ENCODE measurements around the gene PEPD. TPM values are rescaled to one million over a fixed set of nuclear protein-coding genes. Genes with fewer than 3 reads are reported as not detected.

Gene PEPD
- total RNA-seq, 1 experiment from 2014 or later: 116 TPM

GRCh38 chr19:33523167-33523566 lies 1.6 kb upstream of the PEPD start:
- Mint-ChIP-seq H3K36me3 (ENCODE audit: insufficient read depth, unreplicated experiment) (peaks cover 16% of the 10 kb centered on the region), H3K4me3 (ENCODE audit: unreplicated experiment) (no peak overlapping the region), H3K9me3 (ENCODE audit: unreplicated experiment) (no peaks in the 10 kb centered on the region), H3K27me3 (ENCODE audit: insufficient read depth, unreplicated experiment) (peaks cover 5% of the 10 kb centered on the region), H3K4me1 (ENCODE audit: low read depth, unreplicated experiment) (peaks cover 14% of the 10 kb centered on the region), H3K27ac (ENCODE audit: unreplicated experiment) (no peak overlapping the region)
- no peak for TF ChIP-seq CTCF (IDR thresholded peaks at IDR 0.05; ENCODE audit: insufficient read depth in 1 of 2, low read depth in 1 of 2, low read length in 1 of 2, severe bottlenecking in 1 of 2, unreplicated experiment in 1 of 2)
- BruUV-seq (replicated peaks): no TSS peak
- Histone ChIP-seq H3K4me3 (ENCODE audit: low read depth, low read length) (no peak overlapping the region), H3K9me3 (no peaks in the 10 kb centered on the region), H3K4me1 (peaks cover 16% of the 10 kb centered on the region), H3K27me3 (replicated peaks; ENCODE audit: control insufficient read depth, insufficient read depth, low read length) (peaks cover 1% of the 10 kb centered on the region; the same call in 1 of the 2 replicates), H3K36me3 (ENCODE audit: control insufficient read depth, insufficient read depth, low read length) (no peaks in the 10 kb centered on the region; the same call in 1 of the 2 replicates)
- no peak for DNase-seq
- ChIA-PET CTCF (interaction anchor here (0.6 kb wide), 1 partner anchor 637 kb away, joined by 3 read pairs; no protein-coding TSS in a partner anchor), POLR2A (interaction anchor here (0.6 kb wide), 1 partner anchor 1125 kb away, joined by 4 read pairs; no protein-coding TSS in a partner anchor)
- intact Hi-C loops (cut with micrococcal nuclease; ENCODE audit: unreplicated experiment): no loop called here

GRCh38 chr19:33522371-33522662 lies 726 bp upstream of the PEPD start:
- intact Hi-C loops (cut with micrococcal nuclease; ENCODE audit: unreplicated experiment): no loop called here
- Histone ChIP-seq H3K4me3 (ENCODE audit: low read depth, low read length) (no peak overlapping the region; the same call in 1 of the 2 replicates), H3K9me3 (no peaks in the 10 kb centered on the region), H3K4me1 (peaks cover 16% of the 10 kb centered on the region), H3K36me3 (ENCODE audit: control insufficient read depth, insufficient read depth, low read length) (peaks cover 2% of the 10 kb centered on the region; the same call in 1 of the 2 replicates), H3K27me3 (replicated peaks; ENCODE audit: control insufficient read depth, insufficient read depth, low read length) (peaks cover 1% of the 10 kb centered on the region; the same call in 1 of the 2 replicates)
- POLR2A ChIA-PET: interaction anchor here (0.6 to 0.7 kb wide), 2 partner anchors 13 to 220 kb away, joined by 3 to 4 read pairs; partner anchors contain the start of gene CEBPA
- no peak for TF ChIP-seq CTCF (IDR thresholded peaks at IDR 0.05; ENCODE audit: insufficient read depth in 1 of 2, low read depth in 1 of 2, low read length in 1 of 2, severe bottlenecking in 1 of 2, unreplicated experiment in 1 of 2)
- Mint-ChIP-seq H3K4me3 (ENCODE audit: unreplicated experiment) (peak overlapping the region; percentile 95), H3K27me3 (ENCODE audit: insufficient read depth, unreplicated experiment) (peaks cover 5% of the 10 kb centered on the region), H3K9me3 (ENCODE audit: unreplicated experiment) (no peaks in the 10 kb centered on the region), H3K36me3 (ENCODE audit: insufficient read depth, unreplicated experiment) (peaks cover 16% of the 10 kb centered on the region), H3K27ac (ENCODE audit: unreplicated experiment) (no peak overlapping the region), H3K4me1 (ENCODE audit: low read depth, unreplicated experiment) (peaks cover 14% of the 10 kb centered on the region)
- DNase-seq: no peak
- BruUV-seq (replicated peaks): no TSS peak
- CTCF ChIA-PET: interaction anchor here (0.6 to 0.7 kb wide), 2 partner anchors 92 to 257 kb away, joined by 3 read pairs; no protein-coding TSS in a partner anchor

- H3K36me3 ChIP-seq (ENCODE audit: control insufficient read depth, insufficient read depth, low read length): peaks cover 2% of the 10 kb centered on the region; the same call in 1 of the 2 replicates
- DNase-seq: peak; percentile 65 to 74
- H3K4me3 Mint-ChIP-seq (ENCODE audit: unreplicated experiment): peak overlapping the region; percentile 95
- peak overlapping the region; percentile 96 for H3K4me3 ChIP-seq (ENCODE audit: low read depth, low read length)
- intact Hi-C loops (cut with micrococcal nuclease; ENCODE audit: unreplicated experiment): no loop called here
- no peaks in the 10 kb centered on the region for H3K9me3 ChIP-seq
- H3K27me3 ChIP-seq (replicated peaks; ENCODE audit: control insufficient read depth, insufficient read depth, low read length): no peaks in the 10 kb centered on the region
- peaks cover 14% of the 10 kb centered on the region for H3K4me1 Mint-ChIP-seq (ENCODE audit: low read depth, unreplicated experiment)
- H3K27ac Mint-ChIP-seq (ENCODE audit: unreplicated experiment): peak overlapping the region; percentile 37
- no TSS peak for BruUV-seq (replicated peaks)
- H3K9me3 Mint-ChIP-seq (ENCODE audit: unreplicated experiment): no peaks in the 10 kb centered on the region
- no peak for TF ChIP-seq CTCF (IDR thresholded peaks at IDR 0.05; ENCODE audit: insufficient read depth in 1 of 2, low read depth in 1 of 2, low read length in 1 of 2, severe bottlenecking in 1 of 2, unreplicated experiment in 1 of 2)
- peaks cover 16% of the 10 kb centered on the region for H3K36me3 Mint-ChIP-seq (ENCODE audit: insufficient read depth, unreplicated experiment)
- CTCF ChIA-PET: interaction anchor here (1.1 kb wide), 1 partner anchor 104 kb away, joined by 3 read pairs; no protein-coding TSS in a partner anchor
- H3K27me3 Mint-ChIP-seq (ENCODE audit: insufficient read depth, unreplicated experiment): no peaks in the 10 kb centered on the region
- peaks cover 16% of the 10 kb centered on the region for H3K4me1 ChIP-seq
- POLR2A ChIA-PET: interaction anchor here (0.8 to 1.0 kb wide), 2 partner anchors 33 to 56 kb away, joined by 3 to 4 read pairs; no protein-coding TSS in a partner anchor
Measured at GRCh38 chr19:33520844-33521479, 629 bp downstream of the PEPD start.
